GM19240 (cell line): Measurements from ENCODE around the gene ABAT.

Source experiments
- DNase-seq: peaks from one replicate; pipeline ENCODE4 v3.0.0; 2011; ENCODE audit warnings: low spot score; ENCODE audit not compliant: insufficient read length

Gene ABAT

GRCh38 chr16:8717892-8718415, 43.5 kb downstream of the ABAT start:
- DNase-seq, result no peak

GRCh38 chr16:8718851-8719680, 44.6 kb downstream of the ABAT start:
- DNase-seq, result no peak

GRCh38 chr16:8720080-8720966, 45.9 kb downstream of the ABAT start:
- DNase-seq, result no peak

- DNase-seq, result no peak
These were observed 46.5 kb downstream of the ABAT start for GRCh38 chr16:8720967-8721308.

- no peak for DNase-seq
These were observed 47.1 kb downstream of the ABAT start for GRCh38 chr16:8721336-8722024.

- DNase-seq, result no peak
These were observed 47.6 kb downstream of the ABAT start for GRCh38 chr16:8722025-8722348.

- no peak for DNase-seq
These were observed 51.2 kb downstream of the ABAT start for GRCh38 chr16:8725513-8726178.

- no peak for DNase-seq
These were observed 52.9 kb downstream of the ABAT start for GRCh38 chr16:8727131-8727806.

GRCh38 chr16:8727857-8728618, 53.6 kb downstream of the ABAT start:
- no peak for DNase-seq

- DNase-seq, result no peak
These were observed 55.4 kb downstream of the ABAT start for GRCh38 chr16:8729779-8730334.

GRCh38 chr16:8730335-8730915, 56.0 kb downstream of the ABAT start:
- no peak for DNase-seq

- DNase-seq, result no peak
These were observed 59.6 kb downstream of the ABAT start for GRCh38 chr16:8733849-8734540.

- no peak for DNase-seq
These were observed 61.2 kb downstream of the ABAT start for GRCh38 chr16:8735574-8735973.

- no peak for DNase-seq
These were observed 61.8 kb downstream of the ABAT start for GRCh38 chr16:8736123-8736668.

GRCh38 chr16:8739151-8739550, 64.7 kb downstream of the ABAT start:
- no peak for DNase-seq

- DNase-seq, result no peak
These were observed 65.7 kb downstream of the ABAT start for GRCh38 chr16:8739989-8740704.

- no peak for DNase-seq
These were observed 66.4 kb downstream of the ABAT start for GRCh38 chr16:8740775-8741355.
